Measurements from ENCODE around the gene CDKN1C.

The CDKN1C gene

DNA sequence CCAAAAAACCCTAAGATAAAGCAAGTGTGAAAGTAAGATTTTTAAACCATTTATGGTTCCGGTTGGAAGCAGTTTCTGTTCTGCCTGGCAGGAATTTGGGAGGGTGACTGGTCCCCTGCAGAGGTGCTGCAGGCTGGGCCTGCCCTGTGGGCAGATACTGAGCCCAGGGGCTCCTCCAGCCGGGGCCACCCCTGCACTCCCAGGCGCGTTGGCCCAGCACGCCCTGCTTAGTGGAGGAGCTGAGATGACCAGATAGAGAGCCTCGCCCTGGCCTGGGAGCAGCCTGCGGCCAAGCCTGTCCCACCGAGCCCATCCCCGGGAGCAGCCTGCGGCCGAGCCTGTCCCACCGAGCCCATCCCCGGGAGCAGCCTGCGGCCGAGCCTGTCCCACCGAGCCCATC lies 35.7 kb upstream of the CDKN1C start:
- no peaks in the 10 kb centered on the region for H3K9me3 ChIP-seq (ENCODE audit: low read length)
- no peak overlapping the region for H3K9ac ChIP-seq (ENCODE audit: low read length)
- no peaks in the 10 kb centered on the region for H3K27me3 ChIP-seq (ENCODE audit: control insufficient read depth in 1 of 2, insufficient read depth in 2 of 2, low read length in 2 of 2)
- no peaks in the 10 kb centered on the region for H3K36me3 ChIP-seq (ENCODE audit: insufficient read depth, low read length)
- H3K4me3 ChIP-seq (ENCODE audit: low read depth in 1 of 2, low read length in 2 of 2): no peak overlapping the region
- H3K4me1 ChIP-seq (ENCODE audit: insufficient read depth, low read length): no peaks in the 10 kb centered on the region
- H3K27ac ChIP-seq (ENCODE audit: low read depth, low read length): no peak overlapping the region

DNA sequence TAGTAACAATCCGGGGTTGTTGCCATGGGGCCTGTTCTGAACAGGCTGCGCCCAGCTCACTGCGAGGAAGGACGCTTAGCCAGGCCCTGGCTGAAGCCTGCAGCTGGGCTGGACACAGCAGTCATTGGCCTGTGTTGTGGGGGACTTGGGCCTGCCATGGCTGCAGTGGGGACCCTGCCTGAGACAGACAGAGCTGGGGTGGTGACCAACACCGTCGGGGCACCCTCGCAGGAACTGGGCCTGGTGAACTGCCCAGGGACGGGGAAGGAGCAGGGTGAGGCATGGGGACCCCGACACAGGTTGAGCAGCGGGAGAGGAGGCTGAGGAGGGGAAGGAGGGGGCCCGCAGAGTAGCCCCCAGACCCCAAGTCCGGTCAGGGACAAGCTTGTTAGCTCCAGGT lies 34.8 kb upstream of the CDKN1C start:
- Histone ChIP-seq H3K27me3 (ENCODE audit: control insufficient read depth in 1 of 2, insufficient read depth in 2 of 2, low read length in 2 of 2) (no peaks in the 10 kb centered on the region), H3K4me1 (ENCODE audit: insufficient read depth, low read length) (no peaks in the 10 kb centered on the region), H3K36me3 (ENCODE audit: insufficient read depth, low read length) (no peaks in the 10 kb centered on the region), H3K9ac (ENCODE audit: low read length) (no peak overlapping the region), H3K9me3 (ENCODE audit: low read length) (no peaks in the 10 kb centered on the region), H3K27ac (ENCODE audit: low read depth, low read length) (no peak overlapping the region), H3K4me3 (ENCODE audit: low read depth in 1 of 2, low read length in 2 of 2) (no peak overlapping the region)

DNA sequence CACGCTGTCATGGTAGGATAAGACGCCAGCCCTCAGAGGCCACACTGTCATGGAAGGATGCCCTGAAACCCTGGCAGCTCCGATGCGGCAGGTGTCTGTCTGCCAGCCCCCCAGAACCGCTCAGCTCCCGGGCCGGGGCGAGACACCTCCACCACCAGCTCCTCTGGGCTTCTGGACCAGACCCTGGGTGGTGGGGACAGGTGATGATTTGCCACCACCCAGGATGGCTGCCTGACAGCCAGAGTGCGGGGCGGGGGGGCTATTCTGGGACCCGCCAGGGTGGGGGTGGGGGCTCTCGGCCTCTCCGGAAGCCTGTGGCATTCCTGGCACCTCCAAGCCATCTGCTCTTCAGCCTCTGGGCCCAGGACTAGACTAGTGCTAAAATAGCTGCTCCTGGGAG lies 34.3 kb upstream of the CDKN1C start:
- H3K9ac ChIP-seq (ENCODE audit: low read length): no peak overlapping the region
- H3K9me3 ChIP-seq (ENCODE audit: low read length): no peaks in the 10 kb centered on the region
- H3K27ac ChIP-seq (ENCODE audit: low read depth, low read length): no peak overlapping the region
- H3K4me3 ChIP-seq (ENCODE audit: low read depth in 1 of 2, low read length in 2 of 2): no peak overlapping the region
- H3K4me1 ChIP-seq (ENCODE audit: insufficient read depth, low read length): no peaks in the 10 kb centered on the region
- H3K36me3 ChIP-seq (ENCODE audit: insufficient read depth, low read length): no peaks in the 10 kb centered on the region
- H3K27me3 ChIP-seq (ENCODE audit: control insufficient read depth in 1 of 2, insufficient read depth in 2 of 2, low read length in 2 of 2): no peaks in the 10 kb centered on the region

DNA sequence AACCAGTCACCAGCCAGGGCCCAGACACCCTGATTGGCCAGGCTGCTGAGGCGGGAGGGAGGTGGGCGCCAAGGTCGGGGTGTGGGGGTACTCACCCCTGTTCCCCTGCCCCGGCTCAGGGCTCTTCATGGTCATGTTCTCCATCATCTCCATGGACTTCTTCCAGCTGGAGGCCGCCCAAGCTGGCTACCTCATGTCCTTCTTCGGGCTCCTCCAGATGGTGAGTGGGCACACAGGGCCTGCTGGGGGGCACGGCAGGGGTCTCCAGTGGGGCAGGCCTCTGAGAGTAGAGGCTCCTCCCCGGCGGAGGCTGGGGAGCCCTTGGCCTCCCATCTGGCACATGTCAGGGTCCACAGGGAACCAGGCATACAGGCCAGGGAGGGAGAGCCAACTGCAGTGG lies 33.6 kb upstream of the CDKN1C start:
- no peaks in the 10 kb centered on the region for H3K36me3 ChIP-seq (ENCODE audit: insufficient read depth, low read length)
- no peaks in the 10 kb centered on the region for H3K27me3 ChIP-seq (ENCODE audit: control insufficient read depth in 1 of 2, insufficient read depth in 2 of 2, low read length in 2 of 2)
- H3K27ac ChIP-seq (ENCODE audit: low read depth, low read length): no peak overlapping the region
- H3K4me1 ChIP-seq (ENCODE audit: insufficient read depth, low read length): no peaks in the 10 kb centered on the region
- H3K4me3 ChIP-seq (ENCODE audit: low read depth in 1 of 2, low read length in 2 of 2): no peak overlapping the region
- no peaks in the 10 kb centered on the region for H3K9me3 ChIP-seq (ENCODE audit: low read length)
- H3K9ac ChIP-seq (ENCODE audit: low read length): no peak overlapping the region

DNA sequence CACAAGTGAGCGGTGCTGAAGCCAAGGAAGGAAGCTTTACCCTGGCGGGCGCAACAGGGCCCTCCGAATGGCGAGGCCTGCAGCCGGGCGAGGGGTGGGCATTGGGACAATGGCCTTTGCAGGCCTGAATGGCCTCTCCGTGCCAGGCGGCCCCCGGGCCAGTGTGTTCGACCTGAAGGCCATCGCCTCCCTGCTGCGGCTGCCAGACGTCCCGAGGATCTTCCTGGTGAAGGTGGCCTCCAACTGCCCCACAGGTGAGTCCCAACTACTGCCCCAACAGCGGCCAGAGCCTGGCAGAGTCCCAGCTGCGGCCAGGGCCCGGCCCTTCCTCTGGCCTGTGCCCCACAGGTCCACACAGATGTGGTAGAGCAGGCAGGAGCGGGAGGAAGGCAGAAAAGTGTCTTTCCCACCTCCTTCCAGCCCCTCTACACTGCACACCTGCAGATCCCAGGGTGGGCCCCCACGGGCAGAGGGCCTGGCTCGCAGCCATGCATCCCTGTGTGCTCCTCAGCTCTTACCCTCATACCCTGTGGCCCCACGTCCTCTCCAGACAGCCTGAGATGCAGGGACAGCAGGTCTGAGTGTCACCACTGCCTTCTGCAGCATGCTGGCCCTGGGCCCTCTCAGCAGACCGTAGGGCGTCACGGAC lies 32.4 kb upstream of the CDKN1C start:
- no peak overlapping the region for H3K9ac ChIP-seq (ENCODE audit: low read length)
- no peaks in the 10 kb centered on the region for H3K36me3 ChIP-seq (ENCODE audit: insufficient read depth, low read length)
- H3K4me1 ChIP-seq (ENCODE audit: insufficient read depth, low read length): no peaks in the 10 kb centered on the region
- no peak overlapping the region for H3K27ac ChIP-seq (ENCODE audit: low read depth, low read length)
- no peaks in the 10 kb centered on the region for H3K9me3 ChIP-seq (ENCODE audit: low read length)
- H3K27me3 ChIP-seq (ENCODE audit: control insufficient read depth in 1 of 2, insufficient read depth in 2 of 2, low read length in 2 of 2): no peaks in the 10 kb centered on the region
- H3K4me3 ChIP-seq (ENCODE audit: low read depth in 1 of 2, low read length in 2 of 2): no peak overlapping the region

DNA sequence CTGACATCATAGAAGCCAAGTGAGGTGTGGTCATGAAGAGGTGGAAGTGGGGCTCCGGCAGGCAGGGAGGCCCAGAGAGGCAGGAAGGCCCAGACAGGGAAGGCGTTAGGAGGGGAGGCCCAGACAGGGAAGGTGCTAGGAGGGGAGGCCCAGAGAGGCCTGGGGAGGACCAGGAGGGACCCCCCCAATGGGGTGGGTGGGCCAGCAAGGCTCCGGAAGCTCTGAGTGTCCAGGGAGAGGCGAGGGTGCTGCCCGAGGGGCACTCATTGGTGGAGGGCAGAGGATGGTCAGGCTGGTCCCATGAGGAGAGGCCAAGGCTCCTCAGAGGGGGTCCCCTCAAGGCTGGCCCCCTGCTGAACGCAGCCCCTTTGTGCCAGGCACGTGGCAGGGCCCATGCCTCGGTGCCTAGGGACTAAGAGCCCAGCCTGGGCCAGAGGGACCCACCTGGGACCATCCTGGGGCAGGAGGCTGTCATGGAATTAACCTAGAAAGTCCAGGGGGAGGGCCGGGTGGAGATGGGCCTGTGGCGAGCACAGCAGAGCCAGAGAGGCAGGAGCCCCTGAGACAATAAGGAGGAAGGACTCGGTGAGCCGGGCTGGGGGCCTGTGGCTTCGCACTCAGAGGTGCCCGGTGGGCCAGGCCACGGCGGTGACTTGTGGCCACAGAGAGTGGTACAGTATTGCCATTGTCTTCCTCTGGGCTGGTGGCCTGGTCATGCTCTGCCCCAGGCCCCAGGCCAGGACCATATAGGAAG lies 31.5 kb upstream of the CDKN1C start:
- no peak overlapping the region for H3K4me3 ChIP-seq (ENCODE audit: low read depth in 1 of 2, low read length in 2 of 2)
- no peaks in the 10 kb centered on the region for H3K27me3 ChIP-seq (ENCODE audit: control insufficient read depth in 1 of 2, insufficient read depth in 2 of 2, low read length in 2 of 2)
- no peaks in the 10 kb centered on the region for H3K9me3 ChIP-seq (ENCODE audit: low read length)
- H3K36me3 ChIP-seq (ENCODE audit: insufficient read depth, low read length): no peaks in the 10 kb centered on the region
- no peaks in the 10 kb centered on the region for H3K4me1 ChIP-seq (ENCODE audit: insufficient read depth, low read length)
- H3K27ac ChIP-seq (ENCODE audit: low read depth, low read length): no peak overlapping the region
- no peak overlapping the region for H3K9ac ChIP-seq (ENCODE audit: low read length)

DNA sequence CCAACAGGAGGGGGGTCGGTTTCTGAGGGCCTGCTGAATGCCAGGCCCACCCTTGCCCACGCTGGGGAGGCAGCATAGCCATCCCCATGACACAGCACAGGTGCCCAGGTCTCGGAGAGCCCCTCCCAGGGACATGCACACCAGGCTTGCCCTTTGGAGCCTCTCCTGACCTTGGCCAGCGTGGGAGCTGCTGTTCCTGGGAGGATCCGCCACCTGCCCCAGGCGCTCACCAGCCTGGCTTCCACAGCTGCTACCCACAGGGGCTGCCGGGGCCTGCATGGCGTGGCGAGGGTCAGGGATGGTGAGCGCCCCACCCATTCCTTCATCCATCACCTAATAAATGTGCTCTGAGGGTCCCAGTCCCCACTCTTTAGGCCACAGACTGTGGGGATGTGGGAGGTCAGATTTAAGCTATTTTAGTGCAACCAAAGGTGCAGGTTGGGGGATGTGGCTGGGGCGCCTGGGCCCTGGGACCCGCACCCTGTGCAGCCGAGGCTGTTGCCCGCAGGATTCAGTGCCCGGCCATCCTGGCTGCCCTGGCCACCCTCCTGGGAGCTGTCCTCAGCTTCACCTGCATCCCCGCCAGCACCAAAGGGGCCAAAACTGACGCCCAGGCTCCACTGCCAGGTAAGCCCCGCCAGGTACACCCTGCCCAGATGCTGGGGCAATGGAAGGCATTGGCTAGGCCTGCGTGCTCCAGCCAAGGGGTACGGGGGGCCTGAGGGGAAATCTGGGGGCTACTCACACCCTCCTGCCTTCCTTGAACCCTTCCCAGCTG lies 30.7 kb upstream of the CDKN1C start:
- H3K36me3 ChIP-seq (ENCODE audit: insufficient read depth, low read length): no peaks in the 10 kb centered on the region
- no peak overlapping the region for H3K4me3 ChIP-seq (ENCODE audit: low read depth in 1 of 2, low read length in 2 of 2)
- no peaks in the 10 kb centered on the region for H3K27me3 ChIP-seq (ENCODE audit: control insufficient read depth in 1 of 2, insufficient read depth in 2 of 2, low read length in 2 of 2)
- no peaks in the 10 kb centered on the region for H3K9me3 ChIP-seq (ENCODE audit: low read length)
- H3K4me1 ChIP-seq (ENCODE audit: insufficient read depth, low read length): no peaks in the 10 kb centered on the region
- no peak overlapping the region for H3K9ac ChIP-seq (ENCODE audit: low read length)
- H3K27ac ChIP-seq (ENCODE audit: low read depth, low read length): no peak overlapping the region

DNA sequence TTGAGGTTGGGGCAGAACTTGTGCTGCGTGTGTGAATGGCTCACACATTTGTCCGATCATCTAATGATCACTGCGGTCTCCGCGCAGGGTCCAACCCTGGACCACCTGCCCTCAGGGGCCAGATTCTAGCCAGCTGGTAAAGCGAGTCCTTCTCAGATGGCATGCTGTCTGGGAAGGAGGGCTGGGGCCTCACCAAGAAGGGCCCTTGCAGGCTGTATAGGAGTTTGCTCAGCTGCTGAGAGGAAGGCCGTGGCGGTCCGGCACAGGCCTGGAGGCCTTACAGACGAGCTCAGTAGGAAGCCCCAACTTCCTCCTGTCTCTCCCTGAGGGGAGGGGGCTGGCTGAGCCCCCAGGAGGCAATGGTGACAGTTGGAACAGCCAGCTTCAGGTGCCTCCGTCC lies 29.9 kb upstream of the CDKN1C start:
- Histone ChIP-seq H3K27me3 (ENCODE audit: control insufficient read depth in 1 of 2, insufficient read depth in 2 of 2, low read length in 2 of 2) (no peaks in the 10 kb centered on the region), H3K36me3 (ENCODE audit: insufficient read depth, low read length) (no peaks in the 10 kb centered on the region), H3K4me3 (ENCODE audit: low read depth in 1 of 2, low read length in 2 of 2) (no peak overlapping the region), H3K9ac (ENCODE audit: low read length) (no peak overlapping the region), H3K9me3 (ENCODE audit: low read length) (no peaks in the 10 kb centered on the region), H3K27ac (ENCODE audit: low read depth, low read length) (no peak overlapping the region), H3K4me1 (ENCODE audit: insufficient read depth, low read length) (no peaks in the 10 kb centered on the region)

DNA sequence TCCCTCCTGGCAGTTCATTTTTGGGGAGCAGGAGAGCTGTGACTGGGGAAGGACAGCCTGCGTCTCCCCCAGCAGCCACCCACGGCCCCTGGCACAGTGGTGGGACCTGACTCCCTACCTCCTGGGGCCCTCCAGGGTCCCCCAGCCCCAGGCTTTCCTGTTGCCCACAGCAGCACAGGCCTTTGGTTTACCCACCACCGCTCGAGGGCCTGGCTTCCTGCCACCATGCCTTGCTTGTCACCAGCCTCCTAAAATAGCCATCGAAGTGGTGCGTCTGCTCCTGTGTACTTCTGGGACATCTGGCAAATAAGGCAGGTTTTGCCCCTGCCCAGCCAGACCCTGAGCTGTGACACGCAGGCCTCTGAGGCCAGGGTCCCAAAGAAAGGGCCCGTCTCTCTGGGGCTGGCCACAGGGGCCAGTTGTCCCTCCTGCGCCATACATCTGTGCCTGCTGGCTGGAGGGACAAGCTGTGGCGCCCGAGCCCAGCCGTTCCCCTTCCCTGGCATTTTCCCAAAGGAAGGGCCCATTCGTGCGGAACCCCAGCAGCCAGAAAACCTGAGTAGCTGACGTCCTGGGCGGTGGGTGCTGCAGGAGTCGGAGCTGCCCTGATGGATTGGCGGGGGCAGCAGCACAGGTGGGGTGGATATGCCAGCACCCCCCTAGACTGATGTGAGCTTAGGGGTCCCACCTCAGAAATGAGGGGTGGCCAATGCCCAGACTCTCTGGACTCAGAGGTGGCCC lies 29.1 kb upstream of the CDKN1C start:
- H3K27ac ChIP-seq (ENCODE audit: low read depth, low read length): no peak overlapping the region
- no peaks in the 10 kb centered on the region for H3K36me3 ChIP-seq (ENCODE audit: insufficient read depth, low read length)
- peaks cover 0 to 3% of the 10 kb centered on the region in 2 donors for H3K27me3 ChIP-seq (ENCODE audit: control insufficient read depth in 1 of 2, insufficient read depth in 2 of 2, low read length in 2 of 2)
- no peak overlapping the region for H3K4me3 ChIP-seq (ENCODE audit: low read depth in 1 of 2, low read length in 2 of 2)
- H3K4me1 ChIP-seq (ENCODE audit: insufficient read depth, low read length): no peaks in the 10 kb centered on the region
- no peak overlapping the region for H3K9ac ChIP-seq (ENCODE audit: low read length)
- H3K9me3 ChIP-seq (ENCODE audit: low read length): no peaks in the 10 kb centered on the region

DNA sequence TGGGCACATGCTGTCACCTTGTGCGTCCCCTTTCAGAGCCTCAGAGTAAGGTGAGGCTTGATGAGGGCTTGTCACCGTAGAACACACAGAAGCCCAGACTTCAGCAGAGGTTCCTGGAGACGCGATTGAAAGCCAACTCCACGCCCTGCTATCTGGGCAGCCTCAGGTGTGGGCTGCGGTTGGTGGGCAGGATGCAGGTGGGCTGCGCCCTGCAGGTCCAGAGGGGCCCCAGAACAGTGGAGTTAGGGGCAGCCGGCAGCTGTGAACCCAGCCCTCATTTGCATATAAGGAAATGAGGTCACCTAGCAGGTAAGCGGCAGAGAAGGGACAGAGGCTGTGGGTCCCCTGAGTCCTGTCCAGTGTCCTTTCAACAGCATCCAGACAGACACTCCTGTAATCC lies 28.2 kb upstream of the CDKN1C start:
- H3K9me3 ChIP-seq (ENCODE audit: low read length): no peaks in the 10 kb centered on the region
- no peak overlapping the region for H3K9ac ChIP-seq (ENCODE audit: low read length)
- H3K4me3 ChIP-seq (ENCODE audit: low read depth in 1 of 2, low read length in 2 of 2): no peak overlapping the region
- no peak overlapping the region for H3K27ac ChIP-seq (ENCODE audit: low read depth, low read length)
- H3K4me1 ChIP-seq (ENCODE audit: insufficient read depth, low read length): no peaks in the 10 kb centered on the region
- no peaks in the 10 kb centered on the region for H3K36me3 ChIP-seq (ENCODE audit: insufficient read depth, low read length)
- peaks cover 0 to 10% of the 10 kb centered on the region in 2 donors for H3K27me3 ChIP-seq (ENCODE audit: control insufficient read depth in 1 of 2, insufficient read depth in 2 of 2, low read length in 2 of 2)

DNA sequence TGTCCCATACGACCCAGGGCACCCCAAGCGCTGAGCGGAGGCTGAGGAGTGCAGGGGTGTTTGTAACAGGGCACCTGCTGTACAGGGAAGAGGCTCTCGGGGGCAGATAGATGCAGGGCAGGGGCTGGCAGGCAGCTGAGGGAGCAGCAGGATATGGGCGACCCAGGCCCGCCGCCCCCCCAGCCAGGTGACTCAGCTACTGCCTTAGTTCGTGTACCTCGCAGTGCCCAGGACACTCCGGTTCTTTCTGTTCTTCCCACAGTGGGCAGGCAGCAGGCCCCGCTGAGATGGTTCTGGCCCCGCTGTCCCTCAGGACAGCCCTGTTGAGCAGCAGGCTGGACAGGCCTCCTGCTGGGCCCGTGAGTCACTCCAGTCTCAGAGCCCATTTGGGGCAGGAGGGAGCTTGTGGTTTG lies 27.4 kb upstream of the CDKN1C start:
- Histone ChIP-seq H3K4me3 (ENCODE audit: low read depth in 1 of 2, low read length in 2 of 2) (no peak overlapping the region), H3K9ac (ENCODE audit: low read length) (no peak overlapping the region), H3K27ac (ENCODE audit: low read depth, low read length) (no peak overlapping the region), H3K27me3 (ENCODE audit: control insufficient read depth in 1 of 2, insufficient read depth in 2 of 2, low read length in 2 of 2) (peaks cover 0 to 16% of the 10 kb centered on the region in 2 donors), H3K36me3 (ENCODE audit: insufficient read depth, low read length) (no peaks in the 10 kb centered on the region), H3K9me3 (ENCODE audit: low read length) (no peaks in the 10 kb centered on the region), H3K4me1 (ENCODE audit: insufficient read depth, low read length) (no peaks in the 10 kb centered on the region)
